Adrenal gland (tissue), 12 donors: ENCODE measurements around the gene GASK1A. TPM values are rescaled to one million over a fixed set of nuclear protein-coding genes. Genes with fewer than 3 reads are reported as not detected.

Experiments used
- DNase-seq, 7 donors: peaks; one replicate each; pipeline ENCODE4 v3.0.0-alpha.2; 2019 to 2020
- H3K27ac ChIP-seq, 5 donors: fragments of 200-600 bp; sonication (generic) in 4 of 5; 1 replicate in 3 of 5; 2 replicates in 2 of 5; pipeline versions ENCODE4 v1.5.1 to v1.8.0; 2016 to 2020; ENCODE audit warnings: mild to moderate bottlenecking in 1 of 5
- H3K27me3 ChIP-seq: fragments of 200-600 bp; 2 replicates; pipeline ENCODE4 v1.8.0; 2021
- H3K36me3 ChIP-seq, 2 donors: fragments of 200-600 bp; replicated peaks in 1 of 2; 1 replicate in 1 of 2; 2 replicates in 1 of 2; pipeline versions ENCODE4 v1.5.1 to v1.8.0; 2018 to 2022
- H3K4me1 ChIP-seq, 2 donors: fragments of 200-600 bp; replicated peaks in 1 of 2; 1 replicate in 1 of 2; 2 replicates in 1 of 2; pipeline versions ENCODE4 v1.5.1 to v1.8.0; 2018 to 2021
- H3K4me3 ChIP-seq, 4 donors: fragments of 200-600 bp; sonication (generic) in 3 of 4; one replicate each; pipeline ENCODE4 v1.5.1; 2016 to 2018
- H3K9me3 ChIP-seq, 3 donors: fragments of 200-600 bp; sonication (generic) in 1 of 3; replicated peaks in 1 of 3; 1 replicate in 2 of 3; 2 replicates in 1 of 3; pipeline versions ENCODE4 v1.5.1 to v1.8.0; 2016 to 2021
- CTCF ChIP-seq, 6 experiments: fragments of 450-650 bp in 4 of 6; fragments of 200-600 bp in 2 of 6; sonication (generic) in 1 of 6; IDR thresholded peaks; 1 replicate in 5 of 6; 2 replicates in 1 of 6; pipeline versions ENCODE4 v1.5.1 to v1.8.0; 2016 to 2021; ENCODE audit warnings: antibody characterized with exemption in 6 of 6, mild to moderate bottlenecking in 2 of 6, moderate library complexity in 1 of 6
- POLR2A ChIP-seq, 2 donors: fragments of 450-650 bp; IDR thresholded peaks; one replicate each; pipeline ENCODE4 v1.6.1; 2017; ENCODE audit warnings: antibody characterized with exemption in 2 of 2, mild to moderate bottlenecking in 2 of 2, moderate library complexity in 1 of 2
- WGBS, 4 donors: extraction: QIAGEN DNeasy Blood & Tissue Kit in 2 of 4; methylation state at CpG; one replicate each; pipeline versions ENCODE4 v1.1.5 to v1.1.7; 2013 to 2017; 5-methylcytosine and 5-hydroxymethylcytosine counted together
- intact Hi-C, 2 donors: fragments of 100-400 bp; cut with DNase I; formaldehyde crosslinking; loops; one replicate each; pipeline versions ENCODE4 v1.14.1 to v1.15.0; 2022 to 2023
- polyA plus RNA-seq, 3 donors: library from polyadenylated mRNA; stranded (reverse); fragments of 200-250 nt in 2 of 3; fragments of 350-450 nt in 1 of 3; fragmentation: Illumina TruSeq in 1 of 3; extraction: RNeasy Lipid Tissue Mini Kit (QIAGEN cat#74804) in 1 of 3; gene quantifications; one replicate each; pipeline ENCODE4 v1.2.3, GENCODE V29; 2013 to 2014
- total RNA-seq, 9 donors: library from RNA; depleted of rRNA in 4 of 9; stranded (reverse); fragments of >200 nt in 4 of 9; fragments of 120-200 nt in 1 of 9; fragmentation: NEBNext Ultra II Directional in 1 of 9; extraction: Animal tissue kit (Norgen Biotek cat#: 25700) in 1 of 9; gene quantifications; one replicate each; pipeline versions ENCODE4 v1.1.0 to v1.2.4, GENCODE V29; 2013 to 2023
- donor health status: healthy with polysubstance abuse.
- donor health status: Bipolar disorder and iron deficiency.
- donor health status: DM: yes; HTN: yes; CAD: no.
- donor health status: DM: no; HTN: no; CAD: no.
- donor health status: DM: no; HTN: no; CAD: no.
- donor health status: DM: yes; HTN: yes; CAD: no.

The GASK1A gene
- total and polyA plus RNA-seq, 12 donors: 1.5 to 15.5 (median 4.5) TPM

- Histone ChIP-seq H3K9me3 (no peaks in the 10 kb centered on the region), H3K27ac (no peak overlapping the region), H3K27me3 (no peaks in the 10 kb centered on the region), H3K4me1 (no peaks in the 10 kb centered on the region), H3K4me3 (no peak overlapping the region), H3K36me3 (no peaks in the 10 kb centered on the region)
- no peak for DNase-seq
- WGBS, 4 donors: 76 to 82% (median 80%) methylated on average over 3 of the region's 3 CpGs
- intact Hi-C loops: no loop called here
- no peak for TF ChIP-seq POLR2A (IDR thresholded peaks at IDR 0.05)
- TF ChIP-seq CTCF (IDR thresholded peaks at IDR 0.05): no peak
Measured at GRCh38 chr3:43011638-43012037, 32.5 kb downstream of the GASK1A start.

- H3K36me3 ChIP-seq: no peaks in the 10 kb centered on the region
- TF ChIP-seq POLR2A (IDR thresholded peaks at IDR 0.05): no peak
- TF ChIP-seq CTCF (IDR thresholded peaks at IDR 0.05): no peak
- H3K4me1 ChIP-seq: no peaks in the 10 kb centered on the region
- no peak overlapping the region for H3K4me3 ChIP-seq
- no peak for DNase-seq
- no peaks in the 10 kb centered on the region for H3K9me3 ChIP-seq
- no peak overlapping the region for H3K27ac ChIP-seq
- intact Hi-C loops: no loop called here
- no peaks in the 10 kb centered on the region for H3K27me3 ChIP-seq
Measured at GRCh38 chr3:43012174-43012573, 33.1 kb downstream of the GASK1A start.

GRCh38 chr3:43013256-43013655 lies 34.1 kb downstream of the GASK1A start:
- intact Hi-C loops: no loop called here
- no peak overlapping the region for H3K27ac ChIP-seq
- TF ChIP-seq CTCF (IDR thresholded peaks at IDR 0.05) (no peak), POLR2A (IDR thresholded peaks at IDR 0.05) (no peak)

GRCh38 chr3:43013743-43014155 lies 34.6 kb downstream of the GASK1A start:
- Histone ChIP-seq H3K27me3 (no peaks in the 10 kb centered on the region), H3K4me1 (no peaks in the 10 kb centered on the region), H3K27ac (no peak overlapping the region), H3K4me3 (no peak overlapping the region), H3K36me3 (no peaks in the 10 kb centered on the region), H3K9me3 (no peaks in the 10 kb centered on the region)
- DNase-seq: no peak
- WGBS, 4 donors: 62 to 85% (median 70%) methylated on average over 2 of the region's 2 CpGs
- intact Hi-C loops: no loop called here
- TF ChIP-seq CTCF (IDR thresholded peaks at IDR 0.05): no peak
- TF ChIP-seq POLR2A (IDR thresholded peaks at IDR 0.05): no peak

More at GRCh38 chr3:43013256-43013655, 34.1 kb downstream of the GASK1A start:
- H3K9me3 ChIP-seq: no peaks in the 10 kb centered on the region
- no peak overlapping the region for H3K4me3 ChIP-seq
- no peaks in the 10 kb centered on the region for H3K4me1 ChIP-seq
- no peaks in the 10 kb centered on the region for H3K36me3 ChIP-seq
- WGBS, 4 donors: 74 to 80% (median 78%) methylated on average over 2 of the region's 2 CpGs
- no peaks in the 10 kb centered on the region for H3K27me3 ChIP-seq
- no peak for DNase-seq
